Neural cell (in vitro differentiated cells): ENCODE data around the gene LSAMP. TPM values are rescaled to one million over a fixed set of nuclear protein-coding genes. Genes with fewer than 3 reads are reported as not detected.

ENCODE experiments used
- H2AFZ ChIP-seq: fragments of 200-600, 300-800 bp; sonication (generic), shearing (Covaris generic); 2 replicates; pipeline ENCODE4 v1.6.0; 2014; ENCODE audit warnings: low read depth, mild to moderate bottlenecking, antibody characterized with exemption, low read length, moderate library complexity
- H3F3A ChIP-seq: fragments of 200-600 bp; shearing (Covaris generic); 2 replicates; pipeline ENCODE4 v1.6.1; 2016; ENCODE audit warnings: mild to moderate bottlenecking, moderate library complexity, mixed read lengths, antibody characterized with exemption, low read length; ENCODE audit not compliant: insufficient read depth, poor library complexity, severe bottlenecking
- H3K27ac ChIP-seq: fragments of 200-600, 300-800 bp; sonication (generic), shearing (Covaris generic); 2 replicates; pipeline ENCODE4 v1.5.1; 2014; ENCODE audit warnings: mild to moderate bottlenecking, low read length, moderate library complexity
- H3K27me3 ChIP-seq: fragments of 300-800, 200-600 bp; sonication (generic), shearing (Covaris generic); 2 replicates; pipeline ENCODE4 v1.6.0; 2014; ENCODE audit warnings: mild to moderate bottlenecking, low read depth, low read length, moderate library complexity; ENCODE audit not compliant: insufficient read depth
- H3K36me3 ChIP-seq: fragments of 300-800, 200-600 bp; sonication (generic), shearing (Covaris generic); 2 replicates; pipeline ENCODE4 v1.5.1; 2014; ENCODE audit warnings: mild to moderate bottlenecking, antibody characterized with exemption, low read length, moderate library complexity; ENCODE audit not compliant: insufficient read depth
- H3K4me2 ChIP-seq: fragments of 300-800, 200-600 bp; sonication (generic), shearing (Covaris generic); 2 replicates; pipeline ENCODE4 v1.6.0; 2014; ENCODE audit warnings: mild to moderate bottlenecking, low read length
- H3K4me3 ChIP-seq: fragments of 300-800, 200-600 bp; sonication (generic), shearing (Covaris generic); 2 replicates; pipeline ENCODE4 v1.5.1; 2014; ENCODE audit warnings: mild to moderate bottlenecking, low read length, moderate library complexity
- H3K79me2 ChIP-seq: fragments of 200-600 bp; shearing (Covaris generic); replicated peaks from 2 replicates; pipeline ENCODE4 v1.6.0; 2014; ENCODE audit warnings: mild to moderate bottlenecking, low read length, moderate library complexity; ENCODE audit not compliant: insufficient read depth
- H3K9ac ChIP-seq: fragments of 300-800, 200-600 bp; sonication (generic), shearing (Covaris generic); 2 replicates; pipeline ENCODE4 v1.6.1; 2016; ENCODE audit warnings: mild to moderate bottlenecking, low read length, mixed read lengths
- H3K9me2 ChIP-seq: fragments of 200-600 bp; shearing (Covaris generic); 2 replicates; pipeline ENCODE4 v1.6.1; 2016; ENCODE audit warnings: mild to moderate bottlenecking, low read length, mixed read lengths; ENCODE audit not compliant: insufficient read depth
- H3K9me3 ChIP-seq: fragments of 200-600, 300-800 bp; sonication (generic), shearing (Covaris generic); 2 replicates; pipeline ENCODE4 v1.6.1; 2016; ENCODE audit warnings: mild to moderate bottlenecking, mixed run types, low read length, moderate library complexity, mixed read lengths
- H4K20me1 ChIP-seq: fragments of 200-600 bp; shearing (Covaris generic); 2 replicates; pipeline ENCODE4 v1.6.1; 2016; ENCODE audit warnings: mild to moderate bottlenecking, mixed run types; ENCODE audit not compliant: insufficient read depth
- EP300 ChIP-seq: fragments of 450-650 bp; conservative IDR thresholded peaks from 2 replicates; pipeline ENCODE4 v1.6.1; 2014; ENCODE audit warnings: antibody characterized with exemption, mild to moderate bottlenecking, moderate library complexity; ENCODE audit not compliant: poor library complexity, severe bottlenecking
- EZH2 ChIP-seq: fragments of 200-600, 300-800 bp; shearing (Covaris generic), sonication (generic); IDR thresholded peaks from 2 replicates; pipeline ENCODE4 v1.6.1; 2014; ENCODE audit warnings: antibody characterized with exemption, low read length, borderline replicate concordance, mild to moderate bottlenecking; ENCODE audit not compliant: insufficient read depth, poor library complexity, severe bottlenecking
- MXI1 ChIP-seq: fragments of 450-650 bp; conservative IDR thresholded peaks from 2 replicates; pipeline ENCODE4 v1.6.1; 2014; ENCODE audit warnings: antibody characterized with exemption, mild to moderate bottlenecking; ENCODE audit not compliant: poor library complexity, severe bottlenecking
- POLR2AphosphoS5 ChIP-seq: IDR thresholded peaks from 2 replicates; pipeline ENCODE4 v1.6.1; 2012
- RAD21 ChIP-seq: fragments of 450-650 bp; conservative IDR thresholded peaks from 2 replicates; pipeline ENCODE4 v1.6.1; 2014; ENCODE audit warnings: antibody characterized with exemption, mild to moderate bottlenecking, moderate library complexity
- SMC3 ChIP-seq: fragments of 450-650 bp; conservative IDR thresholded peaks from 2 replicates; pipeline ENCODE4 v1.6.1; 2014; ENCODE audit warnings: antibody characterized with exemption, mild to moderate bottlenecking, moderate library complexity; ENCODE audit not compliant: poor library complexity
- TAF1 ChIP-seq: IDR thresholded peaks from 2 replicates; pipeline ENCODE4 v1.6.1; 2012; ENCODE audit warnings: low read depth
- polyA plus RNA-seq: library from polyadenylated mRNA; depleted of rRNA; stranded (reverse); fragments of >200 nt; gene quantifications from 2 replicates; pipeline ENCODE4 v1.2.3, GENCODE V29; 2014
- TF ChIP-seq, protein P1 (sequence below): fragments of 450-650 bp; IDR thresholded peaks from 2 replicates; pipeline ENCODE4 v1.5.1; 2014; ENCODE audit warnings: antibody characterized with exemption, mild to moderate bottlenecking, moderate library complexity; ENCODE audit not compliant: poor library complexity, severe bottlenecking
- TF ChIP-seq, protein P2 (sequence below): IDR thresholded peaks from 2 replicates; pipeline ENCODE4 v1.6.1; 2012; ENCODE audit warnings: borderline replicate concordance

The LSAMP gene
- polyA plus RNA-seq, 1 donor from 2014 or later: 93.6 TPM

DNA sequence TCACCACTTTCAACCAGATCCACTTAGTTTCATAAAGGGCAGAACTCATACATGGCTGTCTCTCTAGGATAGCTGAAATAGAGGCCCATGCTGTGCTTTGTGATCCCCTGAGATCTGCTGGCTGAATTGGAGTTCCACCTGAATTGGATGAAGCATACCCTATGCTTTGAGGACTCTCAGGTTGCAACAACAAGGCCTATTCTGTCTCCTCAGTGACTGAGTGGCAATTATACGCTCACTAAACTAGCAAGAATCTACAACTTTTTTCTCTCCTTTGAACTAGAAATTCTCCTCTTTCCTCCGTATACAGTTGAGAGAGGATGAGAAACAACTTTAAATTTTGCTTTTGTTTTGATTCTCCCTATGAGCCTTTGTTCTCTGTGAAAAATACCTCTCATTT, 348.7 kb downstream of the LSAMP start:
- TF ChIP-seq RAD21 (no peak), TAF1 (no peak), MXI1 (no peak), EP300 (no peak), POLR2AphosphoS5 (no peak), SMC3 (no peak), EZH2 (no peak)
- TF ChIP-seq, protein P1, sequence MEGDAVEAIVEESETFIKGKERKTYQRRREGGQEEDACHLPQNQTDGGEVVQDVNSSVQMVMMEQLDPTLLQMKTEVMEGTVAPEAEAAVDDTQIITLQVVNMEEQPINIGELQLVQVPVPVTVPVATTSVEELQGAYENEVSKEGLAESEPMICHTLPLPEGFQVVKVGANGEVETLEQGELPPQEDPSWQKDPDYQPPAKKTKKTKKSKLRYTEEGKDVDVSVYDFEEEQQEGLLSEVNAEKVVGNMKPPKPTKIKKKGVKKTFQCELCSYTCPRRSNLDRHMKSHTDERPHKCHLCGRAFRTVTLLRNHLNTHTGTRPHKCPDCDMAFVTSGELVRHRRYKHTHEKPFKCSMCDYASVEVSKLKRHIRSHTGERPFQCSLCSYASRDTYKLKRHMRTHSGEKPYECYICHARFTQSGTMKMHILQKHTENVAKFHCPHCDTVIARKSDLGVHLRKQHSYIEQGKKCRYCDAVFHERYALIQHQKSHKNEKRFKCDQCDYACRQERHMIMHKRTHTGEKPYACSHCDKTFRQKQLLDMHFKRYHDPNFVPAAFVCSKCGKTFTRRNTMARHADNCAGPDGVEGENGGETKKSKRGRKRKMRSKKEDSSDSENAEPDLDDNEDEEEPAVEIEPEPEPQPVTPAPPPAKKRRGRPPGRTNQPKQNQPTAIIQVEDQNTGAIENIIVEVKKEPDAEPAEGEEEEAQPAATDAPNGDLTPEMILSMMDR: no peak
- TF ChIP-seq, protein P2, sequence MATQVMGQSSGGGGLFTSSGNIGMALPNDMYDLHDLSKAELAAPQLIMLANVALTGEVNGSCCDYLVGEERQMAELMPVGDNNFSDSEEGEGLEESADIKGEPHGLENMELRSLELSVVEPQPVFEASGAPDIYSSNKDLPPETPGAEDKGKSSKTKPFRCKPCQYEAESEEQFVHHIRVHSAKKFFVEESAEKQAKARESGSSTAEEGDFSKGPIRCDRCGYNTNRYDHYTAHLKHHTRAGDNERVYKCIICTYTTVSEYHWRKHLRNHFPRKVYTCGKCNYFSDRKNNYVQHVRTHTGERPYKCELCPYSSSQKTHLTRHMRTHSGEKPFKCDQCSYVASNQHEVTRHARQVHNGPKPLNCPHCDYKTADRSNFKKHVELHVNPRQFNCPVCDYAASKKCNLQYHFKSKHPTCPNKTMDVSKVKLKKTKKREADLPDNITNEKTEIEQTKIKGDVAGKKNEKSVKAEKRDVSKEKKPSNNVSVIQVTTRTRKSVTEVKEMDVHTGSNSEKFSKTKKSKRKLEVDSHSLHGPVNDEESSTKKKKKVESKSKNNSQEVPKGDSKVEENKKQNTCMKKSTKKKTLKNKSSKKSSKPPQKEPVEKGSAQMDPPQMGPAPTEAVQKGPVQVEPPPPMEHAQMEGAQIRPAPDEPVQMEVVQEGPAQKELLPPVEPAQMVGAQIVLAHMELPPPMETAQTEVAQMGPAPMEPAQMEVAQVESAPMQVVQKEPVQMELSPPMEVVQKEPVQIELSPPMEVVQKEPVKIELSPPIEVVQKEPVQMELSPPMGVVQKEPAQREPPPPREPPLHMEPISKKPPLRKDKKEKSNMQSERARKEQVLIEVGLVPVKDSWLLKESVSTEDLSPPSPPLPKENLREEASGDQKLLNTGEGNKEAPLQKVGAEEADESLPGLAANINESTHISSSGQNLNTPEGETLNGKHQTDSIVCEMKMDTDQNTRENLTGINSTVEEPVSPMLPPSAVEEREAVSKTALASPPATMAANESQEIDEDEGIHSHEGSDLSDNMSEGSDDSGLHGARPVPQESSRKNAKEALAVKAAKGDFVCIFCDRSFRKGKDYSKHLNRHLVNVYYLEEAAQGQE: no peak
- no peak overlapping the region for H3K9ac ChIP-seq
- H3K4me3 ChIP-seq: no peak overlapping the region

DNA sequence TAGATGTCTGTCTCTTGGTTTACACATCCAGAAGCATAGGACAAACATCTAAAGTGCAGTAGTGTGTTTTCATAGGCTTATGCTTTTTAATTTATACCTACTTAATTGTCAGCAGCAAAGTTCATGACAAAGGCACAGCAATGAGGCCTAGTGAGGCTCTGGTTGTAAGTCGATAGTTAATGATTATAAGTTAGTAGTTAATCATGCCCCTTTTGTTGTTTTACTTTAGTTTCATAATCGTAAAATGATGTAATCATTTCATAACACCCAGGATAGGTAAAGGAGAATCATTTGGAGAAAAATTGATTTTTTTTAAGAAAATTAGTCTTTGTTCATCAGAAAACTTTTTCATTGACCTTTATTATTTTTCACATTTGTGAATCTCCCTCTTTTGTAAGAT, 351.9 kb downstream of the LSAMP start:
- H3K27me3 ChIP-seq: no peaks in the 10 kb centered on the region
- no peak overlapping the region for H3K4me3 ChIP-seq
- no peak overlapping the region for H3K27ac ChIP-seq
- TF ChIP-seq POLR2AphosphoS5 (no peak), EZH2 (no peak), MXI1 (no peak), SMC3 (no peak), RAD21 (no peak), TAF1 (no peak), EP300 (no peak)
- TF ChIP-seq, protein P1: no peak
- TF ChIP-seq, protein P2: no peak
- H3K36me3 ChIP-seq: no peaks in the 10 kb centered on the region
- H3K79me2 ChIP-seq: no peaks in the 10 kb centered on the region
- H4K20me1 ChIP-seq: no peaks in the 10 kb centered on the region
- H3K9me3 ChIP-seq: no peaks in the 10 kb centered on the region
- H2AFZ ChIP-seq: no peak overlapping the region
- no peak overlapping the region for H3K9ac ChIP-seq
- no peaks in the 10 kb centered on the region for H3K9me2 ChIP-seq
- no peaks in the 10 kb centered on the region for H3F3A ChIP-seq
- no peak overlapping the region for H3K4me2 ChIP-seq

More for the DNA sequence above, 348.7 kb downstream of the LSAMP start:
- no peaks in the 10 kb centered on the region for H3F3A ChIP-seq
- H3K27ac ChIP-seq: no peak overlapping the region
- no peaks in the 10 kb centered on the region for H4K20me1 ChIP-seq
- no peaks in the 10 kb centered on the region for H3K9me3 ChIP-seq
- no peaks in the 10 kb centered on the region for H3K9me2 ChIP-seq
- H3K79me2 ChIP-seq: no peaks in the 10 kb centered on the region
- no peaks in the 10 kb centered on the region for H3K27me3 ChIP-seq
- H3K4me2 ChIP-seq: no peak overlapping the region
- H2AFZ ChIP-seq: no peak overlapping the region
- no peaks in the 10 kb centered on the region for H3K36me3 ChIP-seq
